Gastroesophageal sphincter (tissue), 4 donors: ENCODE data around the gene TNC. TPM values are rescaled to one million over a fixed set of nuclear protein-coding genes. Genes with fewer than 3 reads are reported as not detected.

Source experiments
- ATAC-seq: fragments of 150-250 bp; one replicate; pipeline ENCODE4 v1.9.1; 2016; ENCODE audit warnings: mild to moderate bottlenecking, moderate library complexity
- H3K27ac ChIP-seq, 4 donors: fragments of 200-600 bp; sonication (generic) in 3 of 4; 1 replicate in 3 of 4; 2 replicates in 1 of 4; pipeline ENCODE4 v1.5.1; 2016 to 2019
- H3K27me3 ChIP-seq: fragments of 200-600 bp; sonication (generic); one replicate; pipeline ENCODE4 v1.5.1; 2019
- H3K36me3 ChIP-seq, 2 donors: fragments of 200-600 bp; sonication (generic); one replicate each; pipeline ENCODE4 v1.5.1; 2019; ENCODE audit warnings: control low read depth in 1 of 2
- H3K4me1 ChIP-seq, 3 donors: fragments of 200-600 bp; sonication (generic); 1 replicate in 2 of 3; 2 replicates in 1 of 3; pipeline ENCODE4 v1.5.1; 2016 to 2019; ENCODE audit warnings: control low read depth in 2 of 3
- H3K4me3 ChIP-seq, 2 donors: fragments of 200-600 bp; sonication (generic); one replicate each; pipeline ENCODE4 v1.5.1; 2019; ENCODE audit warnings: mild to moderate bottlenecking in 1 of 2, moderate library complexity in 1 of 2
- H3K9me3 ChIP-seq, 3 donors: fragments of 200-600 bp; sonication (generic); one replicate each; pipeline ENCODE4 v1.5.1; 2017 to 2019; ENCODE audit warnings: control low read depth in 2 of 3
- CTCF ChIP-seq, 4 experiments: fragments of 200-600 bp in 2 of 4; fragments of 450-650 bp in 2 of 4; sonication (generic) in 1 of 4; IDR thresholded peaks; one replicate each; pipeline ENCODE4 v1.5.1; 2017 to 2019; ENCODE audit warnings: antibody characterized with exemption in 4 of 4, mild to moderate bottlenecking in 2 of 4, moderate library complexity in 2 of 4
- EP300 ChIP-seq: sonication (generic); formaldehyde crosslinking; IDR thresholded peaks from one replicate; pipeline ENCODE4 v1.6.1; 2017; ENCODE audit warnings: antibody characterized with exemption, mild to moderate bottlenecking
- POLR2A ChIP-seq, 2 donors: fragments of 450-650 bp; IDR thresholded peaks; one replicate each; pipeline ENCODE4 v1.6.1; 2017; ENCODE audit warnings: antibody characterized with exemption in 2 of 2, mild to moderate bottlenecking in 2 of 2, moderate library complexity in 1 of 2
- POLR2AphosphoS5 ChIP-seq: sonication (generic); formaldehyde crosslinking; IDR thresholded peaks from one replicate; pipeline ENCODE4 v1.6.1; 2017; ENCODE audit warnings: antibody characterized with exemption
- WGBS, 2 donors: methylation state at CpG; one replicate each; pipeline ENCODE4 v1.1.5; 2018; ENCODE audit warnings: low coverage in 1 of 2; 5-methylcytosine and 5-hydroxymethylcytosine counted together
- total RNA-seq, 4 donors: library from RNA; depleted of rRNA; stranded (reverse); fragments of >200 nt; gene quantifications; one replicate each; pipeline ENCODE4 v1.1.0, GENCODE V29; 2016

TNC gene
- total RNA-seq, 4 donors from 2014 or later: 194 to 799 (median 466) TPM

- TF ChIP-seq EP300 (no peak), POLR2AphosphoS5 (no peak), POLR2A (IDR thresholded peaks at IDR 0.05) (no peak), CTCF (IDR thresholded peaks at IDR 0.05) (no peak)
- Histone ChIP-seq H3K27me3 (no peaks in the 10 kb centered on the region), H3K4me1 (peaks cover 0 to 14% (median 0%) of the 10 kb centered on the region in 3 donors), H3K27ac (no peak overlapping the region), H3K36me3 (no peaks in the 10 kb centered on the region), H3K9me3 (no peaks in the 10 kb centered on the region), H3K4me3 (no peak overlapping the region)
- 67 to 97% methylated on average over 1 to 3 of the region's 3 CpGs for WGBS, 2 donors
- no peak for ATAC-seq
These were observed 34.4 kb upstream of the TNC start for GRCh38 chr9:115152281-115152820.

- Histone ChIP-seq H3K27ac (peak overlapping the region in 2 of 4 donors; percentile 83 to 88), H3K4me3 (no peak overlapping the region), H3K36me3 (no peaks in the 10 kb centered on the region), H3K4me1 (peaks cover 0 to 20% (median 7%) of the 10 kb centered on the region in 3 donors), H3K27me3 (no peaks in the 10 kb centered on the region), H3K9me3 (no peaks in the 10 kb centered on the region)
- no peak for TF ChIP-seq EP300
- TF ChIP-seq POLR2A (IDR thresholded peaks at IDR 0.05): no peak
- no peak for TF ChIP-seq CTCF (IDR thresholded peaks at IDR 0.05)
- TF ChIP-seq POLR2AphosphoS5: no peak
- no peak for ATAC-seq
- 70 to 86% methylated on average over 3 of the region's 3 CpGs for WGBS, 2 donors
These were observed 30.8 kb upstream of the TNC start for GRCh38 chr9:115148721-115149120.

- H3K4me3 ChIP-seq: no peak overlapping the region
- peak; percentile 95 for ATAC-seq
- H3K9me3 ChIP-seq: no peaks in the 10 kb centered on the region
- WGBS, 2 donors: 16 to 25% methylated on average over 4 of the region's 4 CpGs
- H3K27me3 ChIP-seq: no peaks in the 10 kb centered on the region
- no peak for TF ChIP-seq POLR2A (IDR thresholded peaks at IDR 0.05)
- peak; percentile 46 for TF ChIP-seq EP300
- peak; percentile 97 for TF ChIP-seq POLR2AphosphoS5
- TF ChIP-seq CTCF (IDR thresholded peaks at IDR 0.05): no peak
- H3K27ac ChIP-seq: peak overlapping the region; percentile 83 to 93 (median 88)
- H3K4me1 ChIP-seq: peaks cover 0 to 20% (median 7%) of the 10 kb centered on the region in 3 donors
- no peaks in the 10 kb centered on the region for H3K36me3 ChIP-seq
These were observed 28.6 kb upstream of the TNC start for GRCh38 chr9:115146581-115147021.

GRCh38 chr9:115144706-115145105 is 26.7 kb upstream of the TNC start:
- H3K27ac ChIP-seq: peak overlapping the region in 1 of 4 donors; percentile 88
- peaks cover 0 to 20% (median 7%) of the 10 kb centered on the region in 3 donors for H3K4me1 ChIP-seq
- ATAC-seq: no peak
- WGBS, 2 donors: 73 to 92% methylated on average over 2 of the region's 2 CpGs
- TF ChIP-seq EP300: no peak
- TF ChIP-seq POLR2A (IDR thresholded peaks at IDR 0.05): no peak
- H3K4me3 ChIP-seq: no peak overlapping the region
- H3K36me3 ChIP-seq: no peaks in the 10 kb centered on the region
- no peaks in the 10 kb centered on the region for H3K27me3 ChIP-seq
- H3K9me3 ChIP-seq: no peaks in the 10 kb centered on the region

- no peak overlapping the region for H3K27ac ChIP-seq
- no peak for ATAC-seq
- peaks cover 0 to 20% (median 7%) of the 10 kb centered on the region in 3 donors for H3K4me1 ChIP-seq
- no peak for TF ChIP-seq CTCF (IDR thresholded peaks at IDR 0.05)
- no peak for TF ChIP-seq EP300
- no peak for TF ChIP-seq POLR2A (IDR thresholded peaks at IDR 0.05)
- no peak for TF ChIP-seq POLR2AphosphoS5
- no peak overlapping the region for H3K4me3 ChIP-seq
- H3K36me3 ChIP-seq: no peaks in the 10 kb centered on the region
- no peaks in the 10 kb centered on the region for H3K9me3 ChIP-seq
- 67 to 71% methylated on average over 2 of the region's 2 CpGs for WGBS, 2 donors
- no peaks in the 10 kb centered on the region for H3K27me3 ChIP-seq
These were observed 25.7 kb upstream of the TNC start for GRCh38 chr9:115143689-115144088.
